ENCODE measurements around the gene NEDD4L.
"Not testable (repeated sequence)": the region's sequence is repeated elsewhere in the genome, so short reads cannot be mapped to it uniquely, and the experiment has no call there.

Gene NEDD4L

GRCh38 chr18:58270396-58270795 is 226.4 kb downstream of the NEDD4L start:
- no peak for DNase-seq (ENCODE audit: extremely low spot score, insufficient read length, low read depth)
- FAIRE-seq, result no peak

- DNase-seq (ENCODE audit: extremely low spot score, insufficient read length, low read depth) (no peak), FAIRE-seq (peak; percentile 59)
Measured at GRCh38 chr18:58271770-58272169, 227.7 kb downstream of the NEDD4L start.

DNA sequence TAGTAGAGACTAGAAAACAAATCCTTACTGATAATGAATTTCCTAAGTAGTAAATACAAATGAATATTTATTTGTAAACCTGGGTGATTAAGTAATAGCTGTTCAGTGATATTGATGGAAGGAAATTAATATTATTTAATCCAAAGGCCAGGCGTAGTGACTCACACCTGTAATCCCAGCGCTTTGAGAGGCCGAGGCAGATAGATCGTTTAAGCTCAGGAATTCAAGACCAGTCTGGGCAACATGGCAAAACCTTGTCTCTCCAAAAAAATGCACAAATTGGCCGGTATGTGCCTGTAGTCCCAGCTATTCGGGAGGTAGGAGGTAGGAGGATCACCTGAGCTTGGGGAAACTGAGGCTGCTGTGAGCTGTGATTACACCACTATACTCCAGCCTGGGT is 228.2 kb downstream of the NEDD4L start:
- DNase-seq (ENCODE audit: extremely low spot score, insufficient read length, low read depth), result no peak
- no peak for FAIRE-seq

- FAIRE-seq (no peak), DNase-seq (ENCODE audit: extremely low spot score, insufficient read length, low read depth) (no peak)
Measured at GRCh38 chr18:58272779-58273435, 228.9 kb downstream of the NEDD4L start.

- no peak for DNase-seq (ENCODE audit: extremely low spot score, insufficient read length, low read depth)
- no peak for FAIRE-seq
Measured at GRCh38 chr18:58275176-58275575, 231.2 kb downstream of the NEDD4L start.

DNA sequence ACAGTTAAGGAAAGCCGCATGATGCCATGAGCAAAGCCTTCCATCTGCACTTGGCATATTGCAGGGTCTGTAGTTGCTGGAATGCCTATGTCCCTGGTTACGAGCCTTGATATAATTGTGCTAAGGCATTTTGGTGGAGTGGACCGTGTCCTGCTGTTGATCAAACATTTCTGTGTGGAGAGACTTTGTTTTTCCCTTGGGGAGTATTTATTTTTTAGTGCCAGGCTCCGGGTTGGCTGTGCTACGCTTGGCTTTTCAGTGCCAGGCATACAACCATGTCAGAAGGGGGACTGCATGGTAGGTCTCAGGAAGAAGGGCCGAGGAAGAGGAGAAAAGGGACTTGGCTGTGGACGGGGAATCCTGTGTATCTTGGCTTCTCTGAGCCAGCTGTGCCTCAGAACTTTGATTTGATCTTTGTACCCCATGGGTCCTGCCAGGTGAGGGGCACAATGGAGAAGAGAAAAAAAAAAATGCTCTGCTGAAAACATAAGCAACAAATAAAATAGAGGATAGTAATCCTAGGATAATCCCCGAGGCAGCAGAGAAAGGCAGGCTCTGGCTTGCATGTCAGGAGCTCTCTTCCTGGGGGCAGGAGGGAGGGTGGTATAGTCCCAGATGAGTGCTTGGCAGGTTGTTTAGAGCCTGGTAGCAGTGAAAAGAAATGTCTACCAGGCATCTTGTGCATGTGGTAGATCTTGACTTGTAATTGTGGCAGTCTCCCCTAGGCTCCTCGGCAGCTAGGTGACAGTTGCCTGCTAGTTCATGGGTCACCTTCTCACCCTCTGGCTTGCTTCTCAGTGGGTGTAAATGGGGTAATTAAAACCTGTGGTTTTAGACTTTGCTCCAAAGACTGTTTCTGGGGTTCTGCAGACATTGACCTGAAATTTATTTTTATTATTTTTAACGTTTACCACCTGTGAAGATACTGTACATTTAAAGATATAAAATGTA is 233.0 kb downstream of the NEDD4L start:
- no peak for FAIRE-seq
- DNase-seq (ENCODE audit: extremely low spot score, insufficient read length, low read depth), result no peak

- DNase-seq (ENCODE audit: extremely low spot score, insufficient read length, low read depth) (no peak), FAIRE-seq (no peak)
Measured at GRCh38 chr18:58279504-58280175, 235.6 kb downstream of the NEDD4L start.

DNA sequence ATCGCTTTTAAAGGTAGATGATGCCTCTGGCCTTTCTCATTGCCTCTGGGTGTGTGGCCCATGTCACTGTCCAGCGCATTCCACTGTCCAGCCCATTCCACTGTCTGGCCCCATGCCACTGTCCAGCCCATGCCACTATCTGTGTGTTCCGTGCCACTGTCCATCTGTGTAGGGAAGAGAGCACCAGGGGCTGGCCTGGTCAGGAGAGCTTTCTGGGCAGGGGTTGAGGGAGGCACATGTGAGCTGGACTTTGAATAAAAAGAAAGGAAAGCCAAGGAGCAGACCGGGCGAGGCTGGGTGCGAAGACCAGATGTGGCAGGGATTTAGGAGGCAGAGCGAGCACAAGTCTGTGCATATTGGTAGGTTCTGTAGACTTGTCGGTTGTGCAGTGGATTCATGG is 236.2 kb downstream of the NEDD4L start:
- no peak for FAIRE-seq
- DNase-seq (ENCODE audit: extremely low spot score, insufficient read length, low read depth), result no peak

GRCh38 chr18:58282872-58283271 is 238.8 kb downstream of the NEDD4L start:
- FAIRE-seq; DNase-seq (ENCODE audit: extremely low spot score, insufficient read length, low read depth): not testable (repeated sequence)

GRCh38 chr18:58284699-58285448 is 240.8 kb downstream of the NEDD4L start:
- DNase-seq (ENCODE audit: extremely low spot score, insufficient read length, low read depth) (no peak), FAIRE-seq (no peak)

DNA sequence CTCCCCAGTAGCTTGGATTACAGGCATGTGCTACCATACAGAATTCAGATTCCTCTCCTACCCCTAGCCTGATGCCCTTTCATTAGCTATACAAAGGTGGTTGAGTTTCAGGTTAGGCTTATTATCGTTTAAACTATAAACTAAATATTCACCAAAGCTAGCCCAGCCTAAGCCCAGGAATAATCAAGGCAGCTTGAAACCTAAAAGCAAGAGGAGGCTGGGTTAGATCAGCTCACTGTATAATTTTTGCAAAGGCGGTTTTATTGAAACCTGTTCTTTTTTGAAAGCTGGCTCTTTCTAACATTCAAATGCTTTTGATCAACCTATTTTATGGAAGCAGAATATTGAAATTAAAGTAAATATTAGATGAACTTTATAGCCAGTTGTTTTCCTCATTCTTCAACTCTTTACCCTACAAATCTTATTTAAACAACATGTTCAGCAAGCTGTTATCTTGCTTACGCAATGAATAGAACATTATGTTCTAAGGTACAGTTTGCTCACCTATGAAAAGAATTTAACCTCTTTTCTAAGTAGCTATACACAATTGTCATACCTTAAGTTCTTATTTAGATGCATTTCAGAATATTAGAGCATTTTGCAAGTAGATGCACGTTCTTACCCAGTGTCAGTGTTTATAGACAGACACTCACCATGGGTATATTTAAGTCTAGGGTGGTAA is 241.6 kb downstream of the NEDD4L start:
- FAIRE-seq (no peak), DNase-seq (ENCODE audit: extremely low spot score, insufficient read length, low read depth) (no peak)

- FAIRE-seq (no peak), DNase-seq (ENCODE audit: extremely low spot score, insufficient read length, low read depth) (no peak)
Measured at GRCh38 chr18:58286632-58287352, 242.8 kb downstream of the NEDD4L start.

DNA sequence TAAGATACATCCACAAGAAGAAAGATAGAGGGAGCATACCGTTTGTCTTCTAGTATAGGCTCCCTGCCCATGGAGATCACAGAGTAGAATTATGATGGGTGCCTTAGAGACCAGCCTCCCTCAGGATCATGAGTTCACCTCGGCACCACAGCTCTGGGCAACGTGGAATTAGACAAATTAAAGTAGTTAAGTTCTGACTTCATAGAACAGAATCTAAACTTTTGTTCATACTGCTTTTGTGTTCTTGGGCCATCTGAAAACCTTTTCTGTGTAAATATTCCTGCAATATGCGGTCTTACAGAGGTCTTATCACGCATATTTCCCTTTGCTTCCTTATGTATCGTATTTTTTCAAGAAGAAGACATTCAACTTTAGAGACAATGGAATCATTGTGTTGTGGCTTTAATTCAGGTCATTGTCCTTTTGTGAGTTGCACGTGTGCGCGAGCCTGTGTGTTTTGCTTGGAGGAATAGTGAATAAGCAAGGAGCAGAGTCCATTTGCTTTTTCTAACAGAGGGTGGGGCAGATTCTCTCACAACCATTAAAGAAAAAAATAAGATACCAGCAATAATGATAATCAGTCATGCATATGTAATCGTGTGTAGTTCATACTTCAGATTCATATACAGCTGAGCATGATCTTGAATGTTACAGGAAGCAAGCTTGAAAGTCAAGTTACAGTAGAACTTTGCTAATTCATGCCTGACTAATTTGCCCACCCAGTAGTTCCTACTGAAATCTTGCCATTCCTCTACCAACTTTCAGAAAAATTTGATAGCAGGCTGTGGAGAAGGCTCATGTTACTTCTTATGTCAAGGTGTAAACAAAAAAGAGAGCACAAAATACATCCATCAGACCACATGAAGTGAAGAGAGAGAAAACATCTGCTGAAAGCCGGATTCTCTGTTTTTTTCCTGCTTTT is 243.6 kb downstream of the NEDD4L start:
- FAIRE-seq (peak; percentile 48), DNase-seq (ENCODE audit: extremely low spot score, insufficient read length, low read depth) (no peak)

DNA sequence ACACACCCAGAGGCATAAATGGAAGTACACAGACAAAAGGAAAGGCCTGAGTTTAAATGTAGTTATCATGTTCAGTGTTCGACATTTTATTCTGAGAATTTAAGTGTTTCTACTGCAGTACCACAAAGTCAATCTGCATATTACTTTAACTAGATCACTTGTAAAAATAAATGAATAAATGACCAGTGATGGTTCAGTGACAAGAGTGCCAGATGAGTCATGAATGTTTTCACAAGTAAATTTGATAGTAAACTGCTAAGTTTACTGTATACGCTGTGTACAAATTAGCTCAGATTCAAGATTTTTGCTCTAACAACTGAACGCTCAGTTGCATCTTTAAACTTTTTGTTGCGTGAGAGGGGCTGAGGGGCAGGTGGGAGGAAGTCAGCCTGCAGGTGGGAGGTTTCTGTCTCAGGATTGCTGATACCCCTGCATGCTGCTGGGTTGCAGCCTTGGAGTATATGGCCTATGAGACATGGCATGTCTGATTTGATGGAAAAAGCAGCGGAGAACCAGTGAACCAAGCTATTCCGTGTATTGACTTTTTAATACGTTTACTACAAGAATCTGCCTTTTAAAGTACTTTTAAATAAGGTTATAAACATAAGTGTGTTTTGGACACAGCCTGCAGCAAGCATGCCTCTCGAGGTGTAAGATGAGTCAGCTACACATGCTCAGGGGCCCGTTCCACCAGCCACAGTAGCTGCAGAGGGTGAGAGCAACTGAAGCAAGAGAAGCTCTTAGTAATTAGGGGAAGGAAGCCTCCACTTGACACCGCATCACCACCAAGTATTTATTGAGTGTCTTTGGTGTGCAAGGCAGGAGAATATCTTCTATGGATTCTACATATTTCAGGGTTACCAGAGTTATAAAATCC is 245.1 kb downstream of the NEDD4L start:
- peak; percentile 17 for DNase-seq (ENCODE audit: extremely low spot score, insufficient read length, low read depth)
- peak; percentile 60 for FAIRE-seq

GRCh38 chr18:58290116-58290695 is 246.2 kb downstream of the NEDD4L start:
- no peak for FAIRE-seq
- DNase-seq (ENCODE audit: extremely low spot score, insufficient read length, low read depth), result no peak

GRCh38 chr18:58291131-58291530 is 247.1 kb downstream of the NEDD4L start:
- no peak for FAIRE-seq
- DNase-seq (ENCODE audit: extremely low spot score, insufficient read length, low read depth), result no peak

DNA sequence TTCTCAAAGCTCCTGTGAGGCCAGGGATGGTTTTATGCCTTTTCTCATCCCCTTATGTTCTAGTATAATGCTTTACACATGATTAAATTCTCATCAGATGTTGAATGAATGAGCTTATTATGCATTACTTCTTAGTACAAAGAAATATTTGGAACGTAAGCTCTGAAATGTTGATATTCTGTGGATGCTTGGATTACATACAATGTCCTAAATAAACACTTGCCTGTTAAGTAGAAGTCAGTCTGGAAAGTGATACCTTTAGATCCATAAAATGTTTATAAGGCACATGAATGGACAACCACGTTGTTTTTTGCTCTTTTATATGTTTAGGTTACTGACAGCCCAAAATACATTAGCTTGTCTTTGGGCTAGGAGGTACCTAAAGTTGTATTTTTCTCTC is 248.6 kb downstream of the NEDD4L start:
- DNase-seq (ENCODE audit: extremely low spot score, insufficient read length, low read depth) (no peak), FAIRE-seq (no peak)
